GM12878 (cell line): ENCODE results near the gene GPER1. TPM values are rescaled to one million over a fixed set of nuclear protein-coding genes. Genes with fewer than 3 reads are reported as not detected.

Source experiments
- ASH2L ChIP-seq: fragments of 300-600, 200-600 bp; sonication (generic); IDR thresholded peaks from 2 replicates; pipeline ENCODE4 v1.6.1; 2017; ENCODE audit warnings: low read depth, mild to moderate bottlenecking, borderline replicate concordance
- BCL3 ChIP-seq: IDR thresholded peaks from 2 replicates; pipeline ENCODE4 v1.6.1; 2011; ENCODE audit warnings: borderline replicate concordance, low read depth, mild to moderate bottlenecking, moderate library complexity, low read length; ENCODE audit not compliant: insufficient read depth, poor library complexity, severe bottlenecking
- BCLAF1 ChIP-seq: fragments of 450-650 bp; IDR thresholded peaks from 2 replicates; pipeline ENCODE4 v1.6.1; 2017; ENCODE audit warnings: antibody characterized with exemption, mild to moderate bottlenecking, moderate library complexity
- CBX5 ChIP-seq: sonication (generic); IDR thresholded peaks from 2 replicates; pipeline ENCODE4 v1.6.1; 2016; ENCODE audit warnings: low read depth, moderate library complexity, mild to moderate bottlenecking, inconsistent platforms
- EGR1 ChIP-seq, 2 experiments: IDR thresholded peaks; 1 replicate in 1 of 2; 2 replicates in 1 of 2; pipeline ENCODE4 v1.6.1; 2011 to 2012; ENCODE audit warnings: low read depth in 2 of 2, low read length in 2 of 2, borderline replicate concordance in 1 of 2, mild to moderate bottlenecking in 1 of 2, moderate library complexity in 1 of 2
- MXI1 ChIP-seq: fragments of 150-350 bp; IDR thresholded peaks from 2 replicates; pipeline ENCODE4 v1.6.1; 2011; ENCODE audit warnings: low read depth, mild to moderate bottlenecking, inconsistent platforms, low read length, improper control_type of control experiment
- NFIC ChIP-seq: IDR thresholded peaks from 2 replicates; pipeline ENCODE4 v1.6.1; 2012; ENCODE audit warnings: low read depth, mild to moderate bottlenecking, inconsistent platforms, low read length, moderate library complexity
- TCF3 ChIP-seq: IDR thresholded peaks from 2 replicates; pipeline ENCODE4 v1.6.1; 2012; ENCODE audit warnings: low read depth, mild to moderate bottlenecking, low read length, borderline replicate concordance; ENCODE audit not compliant: insufficient read depth
- ZBED1 ChIP-seq: IDR thresholded peaks from 2 replicates; pipeline ENCODE4 v1.6.1; 2016; ENCODE audit warnings: borderline replicate concordance
- polyA plus RNA-seq, 11 experiments: library from polyadenylated mRNA; depleted of rRNA in 4 of 11; unstranded in 6 of 11; stranded (reverse) in 5 of 11; fragments of >200 nt; fragmentation: Nextera tagmentation in 4 of 11; fragmentation: Illumina TruSeq in 1 of 11; extraction: Ambion mirVana in 4 of 11; extraction: Trizol in 1 of 11; gene quantifications; 1 replicate in 1 of 11; 2 replicates in 10 of 11; pipeline versions ENCODE4 v1.2.1 to v1.2.3, GENCODE V29; 2011 to 2016; ENCODE audit warnings: inconsistent platforms in 2 of 11, missing spikeins in 2 of 11, low read depth in 1 of 11
- total RNA-seq, 4 experiments: library from RNA; depleted of rRNA in 3 of 4; stranded (reverse); fragments of >200 nt in 3 of 4; fragmentation: Illumina TruSeq in 1 of 4; extraction: Trizol in 1 of 4; gene quantifications; 2 replicates each; pipeline versions ENCODE4 v1.2.1 to v1.2.3, GENCODE V29; 2013 to 2021

The GPER1 gene
- total and polyA plus RNA-seq, 10 of the 15 experiments (the other 5 are each of a cell fraction or from before 2014, with no cell fraction given), result 0.03 to 6.5 (median 2.6) TPM

GRCh38 chr7:1070544-1071011 is 17.3 kb upstream of the GPER1 start (continued):
- TF ChIP-seq EGR1 (IDR thresholded peaks at IDR 0.05; ENCODE audit: borderline replicate concordance in 1 of 2, low read depth in 2 of 2, low read length in 2 of 2), result no peak
- TF ChIP-seq ASH2L, result no peak
- peak; percentile 72; the same call in 1 of the 2 replicates for TF ChIP-seq TCF3
- no peak for TF ChIP-seq MXI1
- no peak for TF ChIP-seq BCLAF1
- TF ChIP-seq BCL3, result peak; percentile 83
- no peak for TF ChIP-seq NFIC
- no peak for TF ChIP-seq CBX5
- TF ChIP-seq ZBED1, result no peak
